ENCODE data around the gene KAT8. TPM values are rescaled to one million over a fixed set of nuclear protein-coding genes. Genes with fewer than 3 reads are reported as not detected.

Gene KAT8
- total RNA-seq, 1 experiment from 2014 or later, result 44.9 TPM

GRCh38 chr16:31145398-31145990 lies 28.0 kb downstream of the KAT8 start:
- Histone ChIP-seq H3K9me2 (ENCODE audit: insufficient read depth) (no peaks in the 10 kb centered on the region), H3K4me3 (replicated peaks in 1 of 2; ENCODE audit: low read depth in 1 of 2, low read length in 2 of 2) (no peak overlapping the region), H3K79me2 (ENCODE audit: insufficient read depth, low read length) (no peaks in the 10 kb centered on the region), H3K36me3 (ENCODE audit: control insufficient read depth in 1 of 2, insufficient read depth in 2 of 2, low read length in 2 of 2) (no peaks in the 10 kb centered on the region), H2AFZ (ENCODE audit: low read depth, low read length, poor library complexity, severe bottlenecking) (no peak overlapping the region), H3K27ac (ENCODE audit: low read depth, low read length) (no peak overlapping the region), H3K27me3 (ENCODE audit: insufficient read depth, low read length) (no peaks in the 10 kb centered on the region), H3K4me1 (ENCODE audit: control insufficient read depth in 1 of 2, insufficient read depth in 2 of 2, low read length in 2 of 2) (peaks cover 27 to 52% of the 10 kb centered on the region in 2 experiments), H3K9ac (ENCODE audit: low read length) (no peak overlapping the region), H3K9me3 (ENCODE audit: control insufficient read depth in 1 of 2, insufficient read depth in 1 of 2, low read depth in 1 of 2, low read length in 2 of 2) (no peaks in the 10 kb centered on the region), H4K20me1 (ENCODE audit: insufficient read depth) (no peaks in the 10 kb centered on the region), H3K4me2 (ENCODE audit: low read length) (no peak overlapping the region)
- RAD21 ChIA-PET (ENCODE audit: low non-redundant PET in 1 of 2, low total read pairs in 2 of 2, uncharacterized antibody in 2 of 2, unreplicated experiment in 2 of 2), result no interaction called here
- DNase-seq (ENCODE audit: low read depth, low spot score), result no peak
- POLR2A ChIA-PET, result interaction anchor here (1.0 kb wide), 1 partner anchor 35 kb away, joined by 4 read pairs; the partner anchor contains the start of gene FUS
- CTCF ChIA-PET, result no interaction called here
- BruUV-seq (replicated peaks), result no TSS peak
- intact Hi-C loops (cut with micrococcal nuclease), result no loop called here
- ATAC-seq, result no peak
- TF ChIP-seq JUND (IDR thresholded peaks at IDR 0.05) (no peak), CBX3 (IDR thresholded peaks at IDR 0.05; ENCODE audit: low read depth) (no peak), CEBPB (IDR thresholded peaks at IDR 0.05; ENCODE audit: low read depth) (no peak), ZNF274 (IDR thresholded peaks at IDR 0.05; ENCODE audit: low read depth, low read length) (no peak), ATF3 (IDR thresholded peaks at IDR 0.05) (no peak), RAD21 (IDR thresholded peaks at IDR 0.05; ENCODE audit: low read depth) (no peak), POLR2AphosphoS5 (IDR thresholded peaks at IDR 0.05; ENCODE audit: low read depth, low read length) (no peak), EZH2 (IDR thresholded peaks at IDR 0.05) (no peak)

DNA sequence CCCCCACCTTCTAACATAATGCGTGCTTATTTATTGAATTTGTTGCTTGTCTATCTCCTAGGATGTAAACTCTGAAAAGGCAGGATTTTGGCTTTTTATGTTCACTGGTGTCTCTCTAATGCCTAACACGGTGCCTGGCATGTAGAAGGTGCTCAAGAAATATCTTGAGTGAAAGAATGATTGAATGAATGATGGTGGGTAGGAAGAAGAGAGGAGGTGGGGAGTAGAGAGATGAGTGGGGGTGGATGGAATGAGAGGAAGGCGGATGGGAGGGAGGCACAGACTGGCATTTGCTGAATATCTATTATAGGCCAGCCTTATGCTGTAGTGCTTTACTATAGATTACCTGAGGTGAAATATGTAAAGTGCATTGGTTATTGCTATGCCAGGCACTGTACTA lies 30.1 kb downstream of the KAT8 start:
- CTCF ChIA-PET, result no interaction called here
- peak overlapping the region; percentile 66 for H3K4me2 ChIP-seq (ENCODE audit: low read length)
- no peak for TF ChIP-seq ATF3 (IDR thresholded peaks at IDR 0.05)
- H3K36me3 ChIP-seq (ENCODE audit: control insufficient read depth in 1 of 2, insufficient read depth in 2 of 2, low read length in 2 of 2), result no peaks in the 10 kb centered on the region
- no TSS peak for BruUV-seq (replicated peaks)
- H3K27me3 ChIP-seq (ENCODE audit: insufficient read depth, low read length), result no peaks in the 10 kb centered on the region
- H3K9me2 ChIP-seq (ENCODE audit: insufficient read depth), result no peaks in the 10 kb centered on the region
- RAD21 ChIA-PET (ENCODE audit: low non-redundant PET in 1 of 2, low total read pairs in 2 of 2, uncharacterized antibody in 2 of 2, unreplicated experiment in 2 of 2), result no interaction called here
- POLR2A ChIA-PET, result no interaction called here
- H3K27ac ChIP-seq (ENCODE audit: low read depth, low read length), result no peak overlapping the region
- intact Hi-C loops (cut with micrococcal nuclease), result no loop called here
- H3K4me3 ChIP-seq (replicated peaks in 1 of 2; ENCODE audit: low read depth in 1 of 2, low read length in 2 of 2), result peak overlapping the region in 1 of 2 experiments; percentile 27; a peak in 2 of 4 replicates
- no peak overlapping the region for H3K9ac ChIP-seq (ENCODE audit: low read length)
- 0 out of 2 replicates have a peak, but pooled peaks have one; percentile 3 for ATAC-seq
- no peaks in the 10 kb centered on the region for H4K20me1 ChIP-seq (ENCODE audit: insufficient read depth)
- H2AFZ ChIP-seq (ENCODE audit: low read depth, low read length, poor library complexity, severe bottlenecking), result peak overlapping the region; percentile 77
- H3K9me3 ChIP-seq (ENCODE audit: control insufficient read depth in 1 of 2, insufficient read depth in 1 of 2, low read depth in 1 of 2, low read length in 2 of 2), result no peaks in the 10 kb centered on the region
- no peaks in the 10 kb centered on the region for H3K79me2 ChIP-seq (ENCODE audit: insufficient read depth, low read length)
- H3K4me1 ChIP-seq (ENCODE audit: control insufficient read depth in 1 of 2, insufficient read depth in 2 of 2, low read length in 2 of 2), result peaks cover 18 to 35% of the 10 kb centered on the region in 2 experiments; a peak in 3 of 4 replicates
- DNase-seq (ENCODE audit: low read depth, low spot score), result no peak
